HG02852 (cell line): ENCODE data around the gene CTNNBIP1.

Experiments
- ATAC-seq: cut with Tn5 transposase; IDR thresholded peaks from one replicate; pipeline ENCODE4 v1.9.1; 2021; ENCODE audit warnings: mild to moderate bottlenecking, moderate library complexity; ENCODE audit not compliant: unreplicated experiment

CTNNBIP1 gene

GRCh38 chr1:9838946-9839345 is 71.1 kb downstream of the CTNNBIP1 start:
- ATAC-seq: no peak

- ATAC-seq: no peak
These were observed 73.5 kb downstream of the CTNNBIP1 start for GRCh38 chr1:9836632-9836960.

- ATAC-seq: no peak
These were observed 74.1 kb downstream of the CTNNBIP1 start for GRCh38 chr1:9835758-9836631.

- no peak for ATAC-seq
These were observed 74.7 kb downstream of the CTNNBIP1 start for GRCh38 chr1:9835404-9835757.

GRCh38 chr1:9833632-9834031 is 76.4 kb downstream of the CTNNBIP1 start:
- no peak for ATAC-seq

GRCh38 chr1:9827558-9828185 is 82.4 kb downstream of the CTNNBIP1 start:
- ATAC-seq: no peak

GRCh38 chr1:9826616-9827015 is 83.5 kb downstream of the CTNNBIP1 start:
- no peak for ATAC-seq

GRCh38 chr1:9826087-9826486 is 84.0 kb downstream of the CTNNBIP1 start:
- no peak for ATAC-seq

- ATAC-seq: no peak
These were observed 84.7 kb downstream of the CTNNBIP1 start for GRCh38 chr1:9825093-9826074.

- no peak for ATAC-seq
These were observed 85.4 kb downstream of the CTNNBIP1 start for GRCh38 chr1:9824702-9825089.

GRCh38 chr1:9823943-9824701 is 85.9 kb downstream of the CTNNBIP1 start, which contains the start of gene CLSTN1:
TSS of gene CLSTN1 (minus strand) at chr1:9823965. CDS start at chr1:9823733, 232 bp downstream.
- peak; percentile 74 for ATAC-seq

GRCh38 chr1:9823693-9823942 is 86.5 kb downstream of the CTNNBIP1 start:
- peak; percentile 28 for ATAC-seq

GRCh38 chr1:9822897-9823692 is 87.0 kb downstream of the CTNNBIP1 start:
- ATAC-seq: no peak

GRCh38 chr1:9822490-9822889 is 87.6 kb downstream of the CTNNBIP1 start:
- ATAC-seq: no peak

GRCh38 chr1:9821710-9822109 is 88.4 kb downstream of the CTNNBIP1 start:
- ATAC-seq: no peak

GRCh38 chr1:9820521-9820920 is 89.5 kb downstream of the CTNNBIP1 start:
- no peak for ATAC-seq

- ATAC-seq: no peak
These were observed 92.3 kb downstream of the CTNNBIP1 start for GRCh38 chr1:9817734-9818133.

GRCh38 chr1:9816199-9816598 is 93.9 kb downstream of the CTNNBIP1 start:
- no peak for ATAC-seq

GRCh38 chr1:9815150-9815549 is 94.9 kb downstream of the CTNNBIP1 start:
- no peak for ATAC-seq

- no peak for ATAC-seq
These were observed 95.5 kb downstream of the CTNNBIP1 start for GRCh38 chr1:9814619-9815018.
